ENCODE results near the gene TXNL4B. TPM values are rescaled to one million over a fixed set of nuclear protein-coding genes. Genes with fewer than 3 reads are reported as not detected.

The TXNL4B gene
- total and polyA plus RNA-seq, 12 donors = 3.8 to 18.3 (median 10.0) TPM

- Histone ChIP-seq H3K9me3 (replicated peaks in 1 of 3) (no peaks in the 10 kb centered on the region), H3K36me3 (replicated peaks in 1 of 2) (peaks cover 0 to 3% of the 10 kb centered on the region in 2 donors), H3K4me3 (no peak overlapping the region), H3K4me1 (replicated peaks in 1 of 2) (no peaks in the 10 kb centered on the region), H3K27ac (no peak overlapping the region), H3K27me3 (no peaks in the 10 kb centered on the region)
- DNase-seq = no peak
- TF ChIP-seq POLR2A (IDR thresholded peaks at IDR 0.05) (no peak), CTCF (IDR thresholded peaks at IDR 0.05) (no peak)
- intact Hi-C loops (cut with DNase I) = no loop called here
- WGBS, 4 donors = 73 to 81% (median 79%) methylated on average over 5 of the region's 5 CpGs
These were observed 57.3 kb downstream of the TXNL4B start for GRCh38 chr16:72036098-72036497.

Other genes with a start within 250 kb of the TXNL4B start
- 10 to 100 TPM; 12.8 to 27.1 (median 20.0) TPM for gene ATXN1L, start 247.6 kb downstream of the TXNL4B start, total RNA-seq
- 10 to 100 TPM in 1 of 3 donors, 1 to 10 TPM in 2; 4.9 to 14.5 (median 6.7) TPM for gene ATXN1L, start 247.6 kb downstream of the TXNL4B start, polyA plus RNA-seq
- 1 to 10 TPM; 5.9 to 9.4 (median 6.7) TPM for gene ZNF821, start 209.4 kb downstream of the TXNL4B start, total RNA-seq
- 10 to 100 TPM in 1 of 3 donors, 1 to 10 TPM in 2; 4.6 to 13.1 (median 7.7) TPM for gene ZNF821, start 209.4 kb downstream of the TXNL4B start, polyA plus RNA-seq
- 100 to 1,000 TPM; 138 to 213 (median 196) TPM for gene IST1, start 198.1 kb downstream of the TXNL4B start, total RNA-seq
- 100 to 1,000 TPM; 125 to 188 (median 146) TPM for gene IST1, start 198.1 kb downstream of the TXNL4B start, polyA plus RNA-seq
- gene PKD1L3, start 93.2 kb downstream of the TXNL4B start, total RNA-seq = 1 to 10 TPM in 1 of 9 donors, under 1 TPM in 8; 0.11 to 2.8 (median 0.29) TPM
- under 1 TPM in 2 of 3 donors, not detected in 1; 0.02 to 0.03 TPM for gene PKD1L3, start 93.2 kb downstream of the TXNL4B start, polyA plus RNA-seq
- 10 to 100 TPM in 1 of 9 donors, 1 to 10 TPM in 8; 1.9 to 10.8 (median 8.7) TPM for gene DHODH, start 84.9 kb downstream of the TXNL4B start, total RNA-seq
- gene DHODH, start 84.9 kb downstream of the TXNL4B start, polyA plus RNA-seq = 10 to 100 TPM in 1 of 3 donors, 1 to 10 TPM in 2; 3.9 to 11.3 (median 5.1) TPM
- gene HP, start 39.1 kb downstream of the TXNL4B start, total RNA-seq = 100 to 1,000 TPM in 1 of 9 donors, 10 to 100 TPM in 3, 1 to 10 TPM in 4, under 1 TPM in 1; 0.28 to 113 (median 5.8) TPM
- 10 to 100 TPM in 2 of 3 donors, 1 to 10 TPM in 1; 6.0 to 29.8 (median 18.3) TPM for gene HP, start 39.1 kb downstream of the TXNL4B start, polyA plus RNA-seq
- 1 to 10 TPM in 2 of 9 donors, under 1 TPM in 2, not detected in 5; 0.23 to 1.4 (median 0.79) TPM for gene HPR, start 30.4 kb downstream of the TXNL4B start, total RNA-seq
- 1 to 10 TPM in 1 of 3 donors, under 1 TPM in 1, not detected in 1; 0.88 to 1.2 TPM for gene HPR, start 30.4 kb downstream of the TXNL4B start, polyA plus RNA-seq
- 10 to 100 TPM; 31.9 to 55.6 (median 39.4) TPM for gene DHX38, start 227 bp upstream of the TXNL4B start, total RNA-seq
- gene DHX38, start 227 bp upstream of the TXNL4B start, polyA plus RNA-seq = 10 to 100 TPM; 45.1 to 93.1 (median 68.4) TPM
- gene PMFBP1, start 78.5 kb upstream of the TXNL4B start, total RNA-seq = 1 to 10 TPM in 2 of 9 donors, under 1 TPM in 7; 0.28 to 2.4 (median 0.50) TPM
- 1 to 10 TPM in 2 of 3 donors, under 1 TPM in 1; 0.15 to 1.6 (median 1.3) TPM for gene PMFBP1, start 78.5 kb upstream of the TXNL4B start, polyA plus RNA-seq